VCaP (cell line): Measurements from ENCODE around the gene IGFBP2.

Experiments
- H3K27ac ChIP-seq: fragments of 450-650 bp; 2 replicates; pipeline ENCODE4 v1.5.1; 2017
- CTCF ChIP-seq: fragments of 450-650 bp; conservative IDR thresholded peaks from 2 replicates; pipeline ENCODE4 v1.5.1; 2017; ENCODE audit warnings: mild to moderate bottlenecking, moderate library complexity

The IGFBP2 gene

GRCh38 chr2:216695401-216695821, 62.2 kb downstream of the IGFBP2 start, which contains the start of gene IGFBP5:
Gene IGFBP5 (minus strand): TSS chr2:216695549. CDS start chr2:216694775, 774 bp downstream.
- peak within 1 kb of the TSS; percentile 47; the same call in 1 of the 2 replicates for H3K27ac ChIP-seq
- no peak for TF ChIP-seq CTCF

GRCh38 chr2:216696321-216696720, 63.1 kb downstream of the IGFBP2 start:
- no peak overlapping the region for H3K27ac ChIP-seq
- no peak for TF ChIP-seq CTCF

- TF ChIP-seq CTCF = peak; percentile 80
- no peak overlapping the region for H3K27ac ChIP-seq
These were observed 63.7 kb downstream of the IGFBP2 start for GRCh38 chr2:216696751-216697560.

GRCh38 chr2:216698293-216698692, 65.1 kb downstream of the IGFBP2 start:
- no peak for TF ChIP-seq CTCF
- H3K27ac ChIP-seq = no peak overlapping the region

GRCh38 chr2:216698895-216699294, 65.7 kb downstream of the IGFBP2 start:
- peak; percentile 74 for TF ChIP-seq CTCF
- no peak overlapping the region for H3K27ac ChIP-seq

- TF ChIP-seq CTCF = no peak
- H3K27ac ChIP-seq = peak overlapping the region; percentile 25; the same call in 1 of the 2 replicates
These were observed 66.9 kb downstream of the IGFBP2 start for GRCh38 chr2:216700088-216700567.

- H3K27ac ChIP-seq = peak overlapping the region; percentile 25; the same call in 1 of the 2 replicates
- no peak for TF ChIP-seq CTCF
These were observed 67.6 kb downstream of the IGFBP2 start for GRCh38 chr2:216700781-216701180.
